HEK293T (cell line): ENCODE measurements around the gene FETUB.

ENCODE experiments used
- FOXA1 ChIP-seq: fragments of 450-650 bp; IDR thresholded peaks from 2 replicates; pipeline ENCODE4 v1.6.1; 2016; ENCODE audit warnings: mild to moderate bottlenecking
- FOXM1 ChIP-seq: fragments of 450-650 bp; IDR thresholded peaks from 2 replicates; pipeline ENCODE4 v1.6.1; 2017; ENCODE audit warnings: mild to moderate bottlenecking, borderline replicate concordance
- SUZ12 ChIP-seq: fragments of 450-650 bp; IDR thresholded peaks from 2 replicates; pipeline ENCODE4 v1.6.1; 2016; ENCODE audit warnings: mild to moderate bottlenecking

DNA sequence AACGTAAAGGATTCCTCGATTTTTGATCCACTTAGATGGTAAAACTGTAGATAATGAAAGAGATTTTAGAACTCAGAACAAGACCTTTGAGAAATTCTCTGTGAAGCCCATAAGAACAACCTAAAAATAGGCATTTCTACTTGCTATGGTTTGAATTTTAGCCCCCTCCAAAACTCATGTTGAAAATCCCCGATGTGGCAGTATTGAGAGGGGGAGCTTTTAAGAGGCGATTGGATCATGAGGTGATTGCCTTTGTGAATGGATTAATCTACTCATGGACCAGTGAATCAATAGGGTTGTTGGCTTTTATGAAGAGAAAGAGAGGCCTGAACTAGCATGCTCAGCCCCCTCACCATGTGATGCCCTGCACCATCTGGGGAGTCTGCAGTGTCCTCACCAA lies 47.5 kb upstream of the FETUB start:
- no peak for TF ChIP-seq FOXA1
- no peak for TF ChIP-seq SUZ12
- TF ChIP-seq FOXM1, result no peak
